K562 (cell line): ENCODE measurements around the gene DDX41. TPM values are rescaled to one million over a fixed set of nuclear protein-coding genes. Genes with fewer than 3 reads are reported as not detected.

Experiments
- CBX8 ChIP-seq: fragments of 200-600 bp; sonication (generic); IDR thresholded peaks from 2 replicates; pipeline ENCODE4 v1.6.1; 2012; ENCODE audit warnings: borderline replicate concordance, mixed run types, low read depth, mild to moderate bottlenecking, moderate library complexity, mixed read lengths, low read length, control low read depth, inconsistent platforms; ENCODE audit not compliant: poor library complexity, severe bottlenecking; ENCODE audit errors: extremely low read depth
- CLOCK ChIP-seq: fragments of 250-450 bp; sonication (Bioruptor Pico); IDR thresholded peaks from 2 replicates; pipeline ENCODE4 v1.4.0; 2020; ENCODE audit warnings: mild to moderate bottlenecking, moderate library complexity, borderline replicate concordance
- HBP1 ChIP-seq: fragments of 450-650 bp; formaldehyde crosslinking; IDR thresholded peaks from 2 replicates; pipeline ENCODE4 v1.4.0; 2022; ENCODE audit warnings: missing genetic modification characterization
- MTA3 ChIP-seq: fragments of 450-650 bp; formaldehyde crosslinking; IDR thresholded peaks from 2 replicates; pipeline ENCODE4 v1.6.1; 2017; ENCODE audit warnings: mild to moderate bottlenecking, borderline replicate concordance
- PBX2 ChIP-seq, 2 experiments: IDR thresholded peaks in 1 of 2; conservative IDR thresholded peaks in 1 of 2; 2 replicates each; pipeline ENCODE4 v1.6.1; 2016; ENCODE audit warnings: low read depth in 2 of 2, mild to moderate bottlenecking in 1 of 2, missing compliant biosample characterization in 1 of 2, missing genetic modification characterization in 1 of 2, moderate library complexity in 1 of 2
- POLR2AphosphoS5 ChIP-seq: IDR thresholded peaks from 2 replicates; pipeline ENCODE4 v1.6.1; 2011; ENCODE audit warnings: mild to moderate bottlenecking, low read depth, low read length, moderate library complexity; ENCODE audit not compliant: control insufficient read depth, insufficient read depth
- POLR2B ChIP-seq: fragments of 450-650 bp; IDR thresholded peaks from 2 replicates; pipeline ENCODE4 v1.6.1; 2018; ENCODE audit warnings: low read depth; ENCODE audit not compliant: partially characterized antibody
- RERE ChIP-seq: sonication (generic); formaldehyde crosslinking; IDR thresholded peaks from 2 replicates; pipeline ENCODE4 v1.8.0; 2023; ENCODE audit warnings: missing genetic modification reagents, mild to moderate bottlenecking, borderline replicate concordance
- SMAD4 ChIP-seq: fragments of 250-450 bp; sonication (Bioruptor Pico); conservative IDR thresholded peaks from 2 replicates; pipeline ENCODE4 v1.8.0; 2021; ENCODE audit warnings: inconsistent platforms, mild to moderate bottlenecking, moderate library complexity
- THRB ChIP-seq: fragments of 450-650 bp; formaldehyde crosslinking; conservative IDR thresholded peaks from 2 replicates; pipeline ENCODE4 v1.4.0; 2022; ENCODE audit warnings: mild to moderate bottlenecking, missing genetic modification characterization
- TRIM24 ChIP-seq, 2 experiments: fragments of 450-650 bp; IDR thresholded peaks; 2 replicates each; pipeline ENCODE4 v1.6.1; 2016
- ZNF23 ChIP-seq: fragments of 250-450 bp; sonication (Bioruptor Pico); IDR thresholded peaks from 2 replicates; pipeline ENCODE4 v1.4.0; 2020; ENCODE audit warnings: mild to moderate bottlenecking
- polyA plus RNA-seq, 8 experiments: library from polyadenylated mRNA; depleted of rRNA in 4 of 8; stranded (reverse) in 5 of 8; unstranded in 3 of 8; fragments of >200 nt; fragmentation: Nextera tagmentation in 2 of 8; fragmentation: Illumina TruSeq in 1 of 8; extraction: Ambion mirVana in 2 of 8; extraction: Trizol in 1 of 8; gene quantifications; 2 replicates each; pipeline versions ENCODE4 v1.2.1 to v1.2.3, GENCODE V29; 2011 to 2014; ENCODE audit warnings: inconsistent platforms in 1 of 8, missing spikeins in 1 of 8
- total RNA-seq, 7 experiments: library from RNA; depleted of rRNA in 6 of 7; stranded (reverse); fragments of >200 nt in 6 of 7; fragmentation: Illumina TruSeq in 2 of 7; extraction: Trizol in 2 of 7; gene quantifications; 2 replicates each; pipeline versions ENCODE4 v1.2.1 to v1.2.3, GENCODE V29; 2011 to 2021; ENCODE audit warnings: low replicate concordance in 1 of 7

Gene DDX41
- total and polyA plus RNA-seq, 9 of the 15 experiments (the other 6 are each of a cell fraction or from before 2014, with no cell fraction given) = 38.2 to 284 (median 116) TPM

GRCh38 chr5:177482359-177482795 lies 34.4 kb downstream of the DDX41 start (continued):
- no peak for TF ChIP-seq PBX2 (CRISPR knock-in tag; IDR thresholded peaks at IDR 0.05; ENCODE audit: low read depth)
- TF ChIP-seq PBX2 (tag; conservative IDR thresholded peaks at IDR 0.05; ENCODE audit: low read depth) = no peak
- TF ChIP-seq CBX8 = no peak
- TF ChIP-seq THRB (CRISPR knock-in tag) = peak; percentile 67; the same call in 1 of the 2 replicates
- 0 out of 2 replicates have a peak, but pooled peaks have one; percentile 24 for TF ChIP-seq HBP1 (CRISPR knock-in tag)
- peak; percentile 51; the same call in 1 of the 2 replicates for TF ChIP-seq POLR2AphosphoS5
- TF ChIP-seq TRIM24 (IDR thresholded peaks at IDR 0.05) = no peak
- TF ChIP-seq RERE (CRISPR knock-in tag) = no peak
- no peak for TF ChIP-seq MTA3
- TF ChIP-seq ZNF23 (CRISPR knock-in tag) = no peak
- no peak for TF ChIP-seq CLOCK (CRISPR knock-in tag)
- peak; percentile 28 for TF ChIP-seq POLR2B
- TF ChIP-seq SMAD4 = no peak
